Endometrium (tissue), 2 donors: ENCODE results near the gene ENTPD7.
"Not testable (repeated sequence)": the region's sequence is repeated elsewhere in the genome, so short reads cannot be mapped to it uniquely, and the experiment has no call there.

Experiments
- FAIRE-seq: peaks from 2 replicates; lab custom pipeline; 2012; peaks lifted over from hg19 to GRCh38; lab: Jason Lieb, UNC
- donor health status: control.
- donor health status: control.

ENTPD7 gene

GRCh38 chr10:99746166-99746565, 86.9 kb downstream of the ENTPD7 start:
- not testable (repeated sequence) for FAIRE-seq

- no peak for FAIRE-seq
Measured at GRCh38 chr10:99748823-99749451, 89.6 kb downstream of the ENTPD7 start.

DNA sequence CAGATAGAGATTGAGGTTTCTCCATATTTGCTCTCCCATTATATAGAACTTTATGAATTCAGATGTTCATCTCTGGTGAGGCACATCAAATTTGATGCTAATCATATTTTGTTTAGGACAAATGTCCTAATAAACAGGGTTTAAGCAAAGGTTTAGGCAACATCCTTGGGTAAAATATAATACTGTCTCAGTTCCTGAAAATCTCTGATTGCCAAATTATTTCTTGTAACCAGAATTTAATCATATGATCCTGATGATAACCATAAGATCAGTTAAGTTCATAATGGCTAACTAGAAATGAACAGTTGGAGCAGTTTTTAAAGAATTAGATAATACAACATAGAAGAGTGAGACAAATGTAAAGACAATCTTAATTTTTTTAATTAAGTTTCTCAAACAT, 91.3 kb downstream of the ENTPD7 start:
- no peak for FAIRE-seq

DNA sequence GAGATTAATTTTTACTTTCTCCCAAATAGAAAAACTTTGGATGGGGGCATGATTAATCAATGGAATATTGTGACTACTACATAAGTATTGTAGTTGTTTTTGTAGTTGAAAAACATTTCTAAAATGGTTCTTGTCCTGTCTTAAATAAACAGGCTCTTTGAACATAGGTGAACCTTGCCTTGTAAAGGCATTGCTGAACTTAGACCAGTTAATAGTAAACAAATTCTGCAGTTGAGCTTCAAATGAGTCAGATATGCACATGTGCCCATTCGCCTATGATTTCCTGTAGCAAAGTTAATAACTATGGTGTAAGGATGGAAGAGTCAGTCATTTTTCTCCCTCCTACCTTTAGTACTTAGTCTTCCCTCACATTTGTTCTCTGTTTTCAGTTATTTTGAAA, 95.4 kb downstream of the ENTPD7 start:
- FAIRE-seq: no peak
